ENCODE data around the gene RIF1.

- TF ChIP-seq CTCF (IDR thresholded peaks at IDR 0.05) (no peak), USF1 (IDR thresholded peaks at IDR 0.05; ENCODE audit: borderline replicate concordance, low read depth) (no peak), FOXJ3 (CRISPR knock-in tag; IDR thresholded peaks at IDR 0.05) (no peak)
These were observed 74.4 kb downstream of the RIF1 start for GRCh38 chr2:151484100-151484499.
